Right ventricle myocardium superior (tissue), 1 donor: Measurements from ENCODE around the gene DAPK2. TPM values are rescaled to one million over a fixed set of nuclear protein-coding genes. Genes with fewer than 3 reads are reported as not detected.

ENCODE experiments used
- ATAC-seq: fragments of 200-7000 bp; cut with Tn5 transposase; one replicate; pipeline ENCODE4 v1.9.1; 2020; ENCODE audit warnings: mild to moderate bottlenecking; ENCODE audit not compliant: poor library complexity
- DNase-seq: peaks from one replicate; pipeline ENCODE4 v3.0.0-alpha.2; 2020
- intact Hi-C: fragments of 100-400 bp; cut with DNase I; formaldehyde crosslinking; loops from one replicate; pipeline ENCODE4 v1.11.2; 2022
- total RNA-seq: library from RNA; stranded (reverse); fragmentation: NEBNext Ultra II Directional; extraction: Animal tissue kit (Norgen Biotek cat#: 25700); gene quantifications from one replicate; pipeline ENCODE4 v1.2.1, GENCODE V29; 2021
- donor health status: DM: no; HTN: yes; CAD: no; lungs with severe emphysema.

Gene DAPK2
- total RNA-seq, 1 donor from 2014 or later = 48.2 TPM

DNA sequence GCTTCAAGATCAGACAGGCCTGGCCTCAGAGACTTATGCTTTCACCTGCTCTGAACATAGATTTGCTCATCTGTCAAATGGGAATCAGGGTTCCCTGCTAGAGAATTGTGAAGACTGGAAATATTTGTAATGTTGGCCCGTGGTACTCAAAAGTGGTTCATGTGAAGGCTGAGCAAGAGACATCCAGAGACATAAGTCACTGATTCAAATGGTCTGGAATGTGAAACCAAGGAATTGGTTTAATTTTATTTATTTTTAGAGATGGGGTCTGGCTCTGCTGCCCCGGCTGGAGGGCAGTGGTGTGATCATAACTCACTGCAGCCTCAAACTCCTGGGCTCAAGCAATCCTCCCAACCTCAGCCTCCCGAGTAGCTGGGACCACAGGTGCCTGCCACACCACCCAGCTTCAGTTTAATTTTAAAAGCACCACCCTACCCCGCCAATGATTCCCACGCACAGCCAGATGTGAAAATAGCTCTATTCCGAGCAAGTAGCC lies 60.1 kb downstream of the DAPK2 start:
- ATAC-seq = no peak
- intact Hi-C loops = loop anchor here (10.0 kb wide), 1 partner anchor 59 kb away; the partner anchor contains the start of gene DAPK2

DNA sequence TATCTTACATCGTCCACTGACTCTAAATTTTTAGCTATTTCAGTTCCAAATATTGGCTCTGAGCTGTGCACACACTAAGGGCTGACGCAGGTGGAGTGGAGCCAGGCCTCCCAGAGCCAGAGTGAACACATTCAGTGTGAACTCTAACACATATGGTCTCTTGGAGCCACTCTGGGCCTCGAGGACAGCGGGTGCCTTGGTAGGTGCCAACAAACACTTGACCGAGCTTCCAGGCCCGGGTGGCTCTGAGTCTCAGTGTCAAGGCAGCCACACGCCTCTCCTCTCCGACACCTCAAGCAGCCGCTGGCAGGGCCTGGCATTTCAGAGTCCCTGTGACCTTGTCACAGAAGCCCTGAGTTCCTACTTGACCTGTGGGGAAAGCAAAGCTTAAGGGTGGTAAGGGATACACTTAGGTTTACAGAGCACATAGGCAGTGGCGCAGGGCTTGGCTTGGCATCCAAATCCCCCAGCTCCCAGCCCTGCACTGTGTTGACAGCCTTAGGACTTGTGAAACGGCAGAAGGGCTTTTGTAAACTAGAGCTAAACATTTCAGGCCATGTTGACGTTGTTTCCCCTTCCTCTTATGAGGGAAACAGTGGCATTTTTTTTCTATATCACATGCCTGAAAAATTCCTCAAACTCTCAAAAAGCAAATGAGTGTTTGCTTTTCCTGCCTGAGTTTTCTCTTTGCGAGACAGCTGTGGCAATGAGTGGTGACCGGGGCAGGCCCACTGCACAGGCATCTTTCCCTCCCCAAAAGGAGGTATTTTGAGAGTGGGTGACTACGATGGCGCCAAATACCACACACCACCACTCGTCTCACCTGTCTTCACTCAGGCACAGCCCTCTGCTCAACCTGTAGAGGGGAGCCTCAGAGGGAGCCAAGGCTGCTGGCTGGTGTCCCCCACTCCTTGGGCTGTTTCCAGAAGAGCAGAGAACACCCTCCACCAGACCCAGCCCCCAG lies 60.8 kb downstream of the DAPK2 start:
- ATAC-seq (peak; percentile 88), DNase-seq (peak; percentile 93)
- intact Hi-C loops = loop anchor here (10.0 kb wide), 1 partner anchor 59 kb away; the partner anchor contains the start of gene DAPK2

More for the DNA sequence above, 60.1 kb downstream of the DAPK2 start:
- peak; percentile 19 for DNase-seq

DNA sequence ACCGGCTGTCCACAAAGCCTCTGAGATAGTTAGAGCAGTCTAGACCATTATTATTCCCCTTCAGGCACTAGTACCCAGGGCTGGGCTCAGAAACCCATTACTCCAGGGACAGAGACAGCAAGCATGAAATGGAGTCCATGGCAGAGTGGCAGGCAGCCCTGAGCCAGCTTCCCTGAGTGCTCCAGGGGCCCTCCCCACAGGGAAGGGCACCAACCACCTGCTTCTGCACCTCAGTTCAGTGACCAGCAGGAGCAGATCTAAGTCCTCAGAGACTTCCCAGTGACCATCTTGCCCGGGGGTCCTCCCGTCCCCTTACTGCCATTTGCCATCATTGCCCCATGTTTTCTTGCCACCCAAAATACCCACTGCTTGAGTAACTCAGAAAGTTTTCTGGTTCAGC lies 62.0 kb downstream of the DAPK2 start:
- no peak for ATAC-seq
- DNase-seq = no peak
- intact Hi-C loops = loop anchor here (10.0 kb wide), 1 partner anchor 60 kb away; the partner anchor contains the start of gene DAPK2

DNA sequence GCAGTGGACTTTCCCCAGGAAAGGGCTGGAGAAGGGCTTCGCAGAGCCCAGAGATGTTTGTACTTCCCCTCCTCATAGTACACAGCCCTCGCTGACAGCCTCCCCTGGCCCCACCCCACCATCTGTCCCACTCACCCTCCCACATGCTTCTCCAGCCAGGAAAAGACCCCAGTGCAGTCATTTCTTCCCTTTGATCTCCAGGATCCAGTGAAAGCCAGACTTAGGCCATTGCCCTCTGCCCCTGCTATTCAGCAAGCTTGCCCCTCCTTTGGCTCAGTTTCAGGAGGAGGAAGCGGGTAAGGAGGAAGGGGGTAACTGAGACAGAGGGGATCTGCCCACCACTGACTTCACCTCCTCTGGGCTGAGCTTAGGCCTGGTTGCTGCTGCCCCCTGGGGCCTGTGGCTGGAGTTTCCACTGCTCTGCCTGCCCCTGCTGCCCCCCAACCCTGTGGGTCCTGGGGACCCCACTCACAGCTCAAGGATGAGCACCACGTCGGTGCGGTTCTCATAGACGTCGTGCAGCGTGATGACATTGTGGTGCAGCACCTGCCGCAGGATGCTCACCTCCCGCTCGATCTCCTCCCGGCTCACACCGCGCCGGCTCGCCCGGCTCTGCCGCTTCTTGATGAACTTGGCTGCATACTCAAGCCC lies 63.1 kb downstream of the DAPK2 start:
- no peak for DNase-seq
- intact Hi-C loops = loop anchor here (10.0 kb wide), 1 partner anchor 62 kb away; the partner anchor contains the start of gene DAPK2
- no peak for ATAC-seq

DNA sequence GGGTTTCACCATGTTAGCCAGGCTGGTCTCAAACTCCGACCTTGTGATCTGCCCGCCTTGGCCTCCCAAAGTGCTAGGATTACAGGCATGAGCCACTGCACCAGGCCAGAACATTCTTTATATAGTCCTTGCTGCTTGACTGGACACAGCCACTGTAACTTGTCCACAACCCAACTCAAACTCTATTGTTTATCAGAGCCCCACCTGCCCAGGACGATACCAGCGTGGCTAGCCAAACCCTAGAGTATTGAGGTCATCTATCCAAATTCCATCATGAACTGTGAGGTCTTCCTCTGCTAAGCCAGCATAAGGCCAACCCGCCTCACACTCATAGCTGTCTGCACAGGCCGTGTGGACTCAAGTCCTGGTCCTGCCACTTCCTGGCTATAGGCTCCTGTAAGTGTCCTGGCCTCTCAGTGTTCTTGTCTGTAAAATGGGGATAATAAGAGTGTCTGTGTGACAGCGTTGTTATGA lies 63.9 kb downstream of the DAPK2 start:
- intact Hi-C loops = loop anchor here (10.0 kb wide), 1 partner anchor 62 kb away; the partner anchor contains the start of gene DAPK2

DNA sequence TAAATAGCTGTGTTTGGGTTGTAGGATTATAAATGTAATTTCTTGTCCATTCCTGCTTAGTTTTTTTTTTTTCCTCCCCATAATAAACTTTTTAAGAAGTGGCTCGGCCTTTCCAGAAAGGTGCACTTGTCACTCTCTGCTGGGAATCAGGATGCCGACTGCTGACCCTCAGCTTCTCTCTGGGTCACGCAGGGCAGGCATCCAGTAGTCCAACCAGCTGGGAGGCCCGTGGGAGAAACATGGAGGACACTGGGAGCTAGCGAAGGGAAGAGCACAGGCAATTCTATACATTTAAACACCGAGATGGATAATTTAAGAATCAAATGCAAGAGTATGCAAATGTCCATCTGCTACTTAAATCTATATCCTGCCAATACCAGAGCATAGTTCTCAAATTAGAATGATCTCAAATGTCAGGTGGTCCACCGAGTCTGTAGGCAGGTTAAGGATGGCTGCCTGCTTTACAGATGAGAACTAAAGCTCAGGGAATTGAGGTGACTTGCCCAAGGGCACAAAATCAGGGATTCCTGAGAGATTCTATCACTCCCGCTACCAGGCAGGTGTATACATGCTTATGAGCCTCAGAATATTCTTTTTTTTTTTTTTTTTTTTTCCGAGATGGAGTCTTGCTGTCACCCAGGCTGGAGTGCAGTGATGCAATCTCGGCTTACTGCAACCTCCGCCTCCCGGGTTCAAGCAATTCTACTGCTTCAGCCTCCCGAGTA lies 64.5 kb downstream of the DAPK2 start:
- intact Hi-C loops = loop anchor here (10.0 kb wide), 1 partner anchor 63 kb away; the partner anchor contains the start of gene DAPK2
- ATAC-seq (no peak), DNase-seq (no peak)

More for the DNA sequence above, 63.9 kb downstream of the DAPK2 start:
- DNase-seq (peak; percentile 25), ATAC-seq (no peak)

DNA sequence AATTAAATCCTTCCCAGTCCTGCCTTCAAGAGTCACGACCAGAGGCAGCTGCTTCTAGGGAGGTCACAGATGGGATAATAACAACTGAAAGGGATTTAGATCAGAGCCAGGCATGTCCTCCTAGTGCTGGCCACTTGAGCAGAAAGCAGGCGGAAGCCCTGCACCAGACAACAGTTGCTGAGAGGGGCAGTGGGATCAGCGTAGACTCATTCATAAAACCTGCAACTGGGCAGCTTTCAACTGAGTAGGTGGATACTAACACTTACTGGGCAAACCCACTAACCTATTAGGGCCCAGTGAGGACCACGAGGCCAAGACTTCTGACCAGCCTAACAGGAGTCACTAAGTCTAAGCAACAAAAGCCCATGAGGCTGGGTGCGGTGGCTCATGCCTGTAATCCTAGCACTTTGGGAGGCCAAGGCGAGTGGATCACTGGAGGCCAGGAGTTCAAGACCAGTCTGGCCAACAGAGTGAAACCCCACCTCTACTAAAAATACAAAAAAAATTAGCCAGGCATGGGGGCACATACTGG lies 67.0 kb downstream of the DAPK2 start:
- intact Hi-C loops = no loop called here
- DNase-seq (peak; percentile 37), ATAC-seq (peak; percentile 42)

DNA sequence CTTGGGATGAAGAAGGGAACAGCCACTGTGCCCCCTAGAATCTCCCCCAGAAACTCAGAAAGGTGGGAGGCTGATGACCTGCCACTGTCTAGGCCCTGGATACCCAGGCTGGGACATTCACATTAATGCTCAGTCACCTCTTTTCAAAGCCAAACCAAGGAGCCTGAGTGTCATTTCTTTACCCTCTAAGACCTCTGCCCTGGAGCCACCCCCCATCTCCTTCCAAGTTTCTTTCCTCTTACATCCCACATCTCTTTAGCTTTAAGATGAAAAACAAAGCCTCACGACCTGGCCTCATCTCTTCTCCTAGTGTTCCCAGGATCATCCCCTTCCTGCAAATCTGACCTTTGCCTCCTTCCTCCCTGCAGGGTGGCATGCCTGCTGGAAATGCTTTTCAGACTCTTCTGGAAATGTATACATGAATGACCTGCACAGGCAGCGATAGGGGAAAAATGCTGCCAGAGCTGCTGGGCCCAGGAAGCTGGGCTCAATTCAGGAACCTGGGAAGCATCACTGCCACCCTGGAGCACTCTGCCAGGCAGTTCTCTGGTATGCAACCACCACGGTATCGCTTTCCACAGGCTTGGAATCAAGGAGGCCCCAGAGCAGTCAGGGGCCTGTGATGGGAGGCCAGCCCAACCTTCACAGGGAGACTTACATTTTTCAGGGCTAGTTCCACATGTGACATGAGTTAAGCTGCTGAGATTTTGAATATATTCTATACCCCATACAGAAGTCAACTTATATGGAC lies 67.6 kb downstream of the DAPK2 start:
- DNase-seq (peak; percentile 74), ATAC-seq (peak; percentile 90)
- intact Hi-C loops = no loop called here

DNA sequence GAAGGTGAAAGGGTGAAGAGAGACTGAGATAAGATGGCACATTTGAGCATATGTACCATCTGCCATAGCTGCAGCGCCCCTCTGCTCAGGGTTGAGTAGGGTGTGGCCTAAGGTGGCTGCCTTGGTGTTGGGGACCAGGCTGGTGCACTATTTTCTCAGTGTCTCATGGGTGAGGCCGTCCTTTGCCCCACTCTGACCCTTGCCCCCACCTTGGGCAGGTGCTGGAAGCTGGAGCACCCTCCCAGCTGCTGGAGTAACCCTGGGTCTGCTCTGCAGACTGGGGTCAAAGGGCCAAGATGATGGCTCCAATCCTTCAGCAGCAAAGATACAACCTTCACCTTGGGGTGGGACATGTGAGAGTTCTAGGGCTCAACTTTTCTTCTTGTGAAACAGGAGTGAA lies 69.2 kb downstream of the DAPK2 start:
- intact Hi-C loops = no loop called here
- ATAC-seq = no peak
- DNase-seq = peak; percentile 3

DNA sequence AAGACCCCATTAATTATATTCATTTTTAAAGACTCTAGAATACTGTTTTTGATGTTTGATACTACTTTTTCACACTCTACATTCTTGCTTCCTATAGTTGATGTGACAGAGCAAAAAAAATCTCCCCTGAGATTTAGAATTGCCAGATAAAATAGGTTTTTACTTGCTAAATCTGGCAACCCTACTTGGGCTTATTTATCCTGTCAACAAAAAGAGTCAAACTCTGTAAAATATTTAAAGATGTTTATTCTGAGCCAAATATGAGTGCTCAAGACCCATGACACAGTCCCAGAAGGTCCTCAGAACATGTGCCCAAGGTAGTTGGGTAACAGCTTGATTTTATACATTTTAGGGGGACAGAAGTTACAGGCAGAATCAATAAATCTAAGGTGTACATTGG lies 72.3 kb downstream of the DAPK2 start:
- intact Hi-C loops = no loop called here
- no peak for ATAC-seq
- no peak for DNase-seq

DNA sequence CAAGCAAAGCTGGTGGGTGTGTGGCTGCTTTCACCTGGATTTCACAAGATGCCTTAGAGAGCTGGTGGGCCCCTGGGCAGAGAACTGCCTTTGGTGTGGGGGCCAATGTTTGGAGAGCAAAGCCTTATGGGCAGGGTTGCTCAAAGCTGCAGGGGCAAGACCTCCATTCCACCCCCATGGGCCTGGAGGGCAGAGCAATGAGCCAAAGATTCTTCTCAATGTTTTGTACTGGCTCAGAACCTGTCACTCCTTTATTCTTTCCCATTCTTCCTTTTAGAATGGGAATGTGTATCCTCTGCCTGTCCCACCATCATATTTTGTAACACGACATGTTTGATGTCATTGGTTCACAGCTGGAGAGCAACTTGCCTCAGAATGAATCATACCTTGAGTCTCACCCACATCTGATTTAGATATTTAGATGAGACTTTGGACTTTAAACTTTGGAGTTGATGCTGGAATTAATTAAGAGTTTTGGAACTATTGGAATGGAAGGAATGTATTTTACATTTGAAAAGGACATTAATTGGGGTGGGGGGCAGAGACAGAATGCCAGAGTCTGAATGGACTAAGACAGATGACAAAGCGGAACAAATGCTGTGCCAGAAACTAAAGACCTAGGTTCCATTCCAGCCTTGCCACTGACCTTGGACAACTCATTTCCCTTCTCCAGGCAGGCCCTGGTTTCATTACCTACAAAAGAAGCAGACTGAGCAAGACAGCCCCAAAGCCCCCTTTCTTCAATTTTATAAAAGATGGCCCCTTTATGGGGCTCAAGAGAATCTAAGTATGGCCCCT lies 72.9 kb downstream of the DAPK2 start:
- DNase-seq (peak; percentile 20), ATAC-seq (no peak)
- intact Hi-C loops = no loop called here

DNA sequence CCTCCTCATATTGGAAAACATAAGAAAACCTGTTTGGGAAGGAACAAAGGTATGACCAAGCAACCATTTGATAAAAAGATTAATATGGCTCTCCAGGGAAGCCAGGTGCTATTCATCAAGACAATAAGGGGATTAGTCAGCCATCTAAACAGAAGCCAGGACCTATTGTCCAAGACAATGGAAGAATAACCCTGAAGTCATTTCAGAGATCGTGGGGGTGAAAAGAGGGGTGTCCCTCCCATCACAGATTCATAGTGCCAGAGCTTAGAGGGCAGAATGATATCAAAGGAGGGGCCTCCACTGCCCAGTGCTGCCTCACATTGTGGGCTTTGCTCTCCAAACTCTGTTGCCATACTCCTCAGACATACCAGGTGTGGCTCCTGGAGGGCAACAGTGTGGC lies 73.5 kb downstream of the DAPK2 start:
- intact Hi-C loops = no loop called here
- DNase-seq (no peak), ATAC-seq (no peak)

DNA sequence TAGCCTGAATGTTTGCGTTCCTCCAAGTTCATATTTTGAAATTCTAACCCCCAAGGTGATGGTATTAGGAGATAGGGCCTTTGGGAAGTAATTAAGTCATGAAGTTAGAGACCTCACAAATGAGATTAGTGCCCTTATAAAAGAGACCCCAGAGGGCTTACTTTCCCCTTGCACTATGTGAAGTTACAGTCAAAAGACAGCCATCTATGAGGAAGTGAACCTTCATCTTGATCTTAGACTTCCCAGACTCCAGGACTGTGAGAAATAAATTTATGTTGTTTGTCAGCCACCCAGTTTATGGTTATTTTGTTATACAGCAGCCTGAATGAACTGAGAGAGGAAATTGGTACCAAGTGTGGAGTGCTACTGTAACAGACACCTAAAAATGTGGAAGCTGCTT lies 74.4 kb downstream of the DAPK2 start:
- intact Hi-C loops = no loop called here
- ATAC-seq (no peak), DNase-seq (no peak)

DNA sequence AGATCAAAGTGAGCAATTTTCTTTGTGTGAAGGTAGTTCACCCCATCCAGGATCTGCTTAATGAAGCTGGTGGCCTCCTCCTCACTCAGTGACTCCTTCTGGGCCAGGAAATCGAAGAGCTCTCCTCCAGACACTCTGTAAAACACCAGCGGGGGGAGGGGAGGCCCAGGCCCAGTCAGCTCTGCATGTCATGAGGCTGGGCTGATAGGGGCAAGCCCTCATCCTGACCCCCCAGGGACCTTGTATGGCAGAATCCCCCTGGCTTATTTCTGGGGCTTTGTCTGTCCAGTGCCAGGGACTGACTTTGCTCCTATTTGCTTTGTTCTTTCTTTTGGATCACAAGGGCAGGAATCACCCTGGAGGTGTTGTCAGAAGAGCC lies 74.9 kb downstream of the DAPK2 start:
- ATAC-seq (no peak), DNase-seq (peak; percentile 36)

DNA sequence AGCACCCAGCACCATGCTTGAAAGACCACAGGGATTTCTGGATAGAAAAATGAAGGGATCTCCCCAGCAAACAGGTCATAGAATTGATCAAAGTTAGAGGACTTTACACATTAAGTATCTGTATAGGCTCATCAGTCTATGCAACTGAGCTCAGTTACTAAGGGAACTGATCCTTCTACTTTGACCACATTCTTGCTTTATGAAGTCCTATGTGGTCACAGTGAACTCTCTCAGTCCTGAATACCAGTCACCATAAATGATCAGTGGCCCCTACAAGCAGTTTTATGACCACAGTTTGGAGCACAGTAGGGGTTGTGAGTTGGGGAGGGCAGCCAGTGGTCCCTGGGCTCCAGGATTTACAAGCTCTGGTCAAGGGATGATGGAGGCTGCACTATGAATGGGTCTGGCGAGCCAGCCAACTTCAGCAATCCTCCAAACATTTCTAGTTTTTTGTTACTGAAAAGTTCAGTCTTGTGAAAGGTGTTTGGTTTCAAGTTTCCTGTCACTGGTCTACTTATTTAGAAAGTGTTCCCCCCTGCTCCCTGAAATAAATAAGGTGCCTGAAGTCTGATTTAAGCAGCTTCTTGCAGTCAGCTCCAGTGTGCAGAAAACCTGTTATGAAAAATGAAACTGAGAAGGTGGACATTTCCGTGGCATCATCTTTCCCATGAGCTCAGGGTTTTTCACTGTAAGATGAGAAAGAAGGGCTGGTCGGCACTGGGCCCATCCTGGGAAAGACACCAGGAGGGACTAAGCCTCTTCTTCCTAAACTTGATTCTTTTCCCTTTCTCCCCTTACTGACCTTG lies 75.5 kb downstream of the DAPK2 start:
- ATAC-seq (no peak), DNase-seq (no peak)
- intact Hi-C loops = no loop called here

More for the DNA sequence above, 74.9 kb downstream of the DAPK2 start:
- intact Hi-C loops = no loop called here
